K562 (cell line): ENCODE data around the gene TOM1L2. TPM values are rescaled to one million over a fixed set of nuclear protein-coding genes. Genes with fewer than 3 reads are reported as not detected.

Source experiments
- ARID1B ChIP-seq: fragments of 450-650 bp; IDR thresholded peaks from 2 replicates; pipeline ENCODE4 v1.6.1; 2016; ENCODE audit warnings: antibody characterized with exemption, mild to moderate bottlenecking, inconsistent platforms
- BRD4 ChIP-seq: fragments of 200-600 bp; sonication (generic); IDR thresholded peaks from 2 replicates; pipeline ENCODE4 v1.6.1; 2017; ENCODE audit warnings: inconsistent platforms
- DIDO1 ChIP-seq: fragments of 450-650 bp; IDR thresholded peaks from 2 replicates; pipeline ENCODE4 v1.6.1; 2016; ENCODE audit warnings: low read depth, missing biosample characterization, missing genetic modification characterization
- FOSL1 ChIP-seq: fragments of 200-800 bp; sonication (Bioruptor generic); conservative IDR thresholded peaks from 2 replicates; pipeline ENCODE4 v1.6.1; 2016; ENCODE audit warnings: missing genetic modification characterization, missing compliant biosample characterization
- PKNOX1 ChIP-seq: fragments of 450-650 bp; IDR thresholded peaks from 2 replicates; pipeline ENCODE4 v1.6.1; 2016
- SP1 ChIP-seq: sonication (generic); formaldehyde crosslinking; IDR thresholded peaks from 2 replicates; pipeline ENCODE4 v1.8.1; 2022; ENCODE audit warnings: mild to moderate bottlenecking, missing genetic modification reagents
- ZBTB49 ChIP-seq: sonication (generic); formaldehyde crosslinking; IDR thresholded peaks from 2 replicates; pipeline ENCODE4 v1.8.0; 2022; ENCODE audit warnings: missing genetic modification reagents, mild to moderate bottlenecking, borderline replicate concordance
- ZKSCAN1 ChIP-seq: fragments of 150-350 bp; IDR thresholded peaks from 2 replicates; pipeline ENCODE4 v1.6.1; 2016; ENCODE audit warnings: low read depth, low read length
- ZNF445 ChIP-seq: fragments of 250-450 bp; sonication (Bioruptor Pico); IDR thresholded peaks from 2 replicates; pipeline ENCODE4 v1.4.0; 2020; ENCODE audit warnings: low read depth, mild to moderate bottlenecking, moderate library complexity
- ZNF639 ChIP-seq, 2 experiments: fragments of 200-800 bp in 1 of 2; sonication (Bioruptor generic) in 1 of 2; sonication (generic) in 1 of 2; formaldehyde crosslinking in 1 of 2; IDR thresholded peaks in 1 of 2; conservative IDR thresholded peaks in 1 of 2; 2 replicates each; pipeline versions ENCODE4 v1.5.0 to v1.6.1; 2016 to 2020; ENCODE audit warnings: missing compliant biosample characterization in 1 of 2, missing genetic modification characterization in 1 of 2, missing genetic modification reagents in 1 of 2
- ZNF77 ChIP-seq: fragments of 250-450 bp; sonication (Bioruptor Pico); IDR thresholded peaks from 2 replicates; pipeline ENCODE4 v1.5.0; 2020
- polyA plus RNA-seq, 8 experiments: library from polyadenylated mRNA; depleted of rRNA in 4 of 8; stranded (reverse) in 5 of 8; unstranded in 3 of 8; fragments of >200 nt; fragmentation: Nextera tagmentation in 2 of 8; fragmentation: Illumina TruSeq in 1 of 8; extraction: Ambion mirVana in 2 of 8; extraction: Trizol in 1 of 8; gene quantifications; 2 replicates each; pipeline versions ENCODE4 v1.2.1 to v1.2.3, GENCODE V29; 2011 to 2014; ENCODE audit warnings: inconsistent platforms in 1 of 8, missing spikeins in 1 of 8
- total RNA-seq, 7 experiments: library from RNA; depleted of rRNA in 6 of 7; stranded (reverse); fragments of >200 nt in 6 of 7; fragmentation: Illumina TruSeq in 2 of 7; extraction: Trizol in 2 of 7; gene quantifications; 2 replicates each; pipeline versions ENCODE4 v1.2.1 to v1.2.3, GENCODE V29; 2011 to 2021; ENCODE audit warnings: low replicate concordance in 1 of 7

The TOM1L2 gene
- total and polyA plus RNA-seq, 9 of the 15 experiments (the other 6 are each of a cell fraction or from before 2014, with no cell fraction given): 0.07 to 6.0 (median 2.5) TPM

- TF ChIP-seq ZBTB49 (CRISPR knock-in tag) (no peak), ZKSCAN1 (no peak), ARID1B (no peak), DIDO1 (tag) (peak; percentile 53; the same call in 1 of the 2 replicates), BRD4 (no peak), SP1 (CRISPR knock-in tag) (peak; percentile 98), FOSL1 (0 out of 2 replicates have a peak, but pooled peaks have one; percentile 30), ZNF639 (CRISPR knock-in tag; conservative IDR thresholded peaks at IDR 0.05 in 1 of 2, IDR thresholded peaks at IDR 0.05 in 1 of 2) (0 out of 4 replicates have a peak, but pooled peaks of 1 of the 2 experiments have one; percentile 47), ZNF77 (CRISPR knock-in tag) (no peak), PKNOX1 (peak; percentile 100), ZNF445 (CRISPR knock-in tag) (no peak)
Measured at GRCh38 chr17:17972126-17972951, at the start of gene TOM1L2, which contains the start of gene DRC3 (continued).
